ENCODE results near the gene PVALB. TPM values are rescaled to one million over a fixed set of nuclear protein-coding genes. Genes with fewer than 3 reads are reported as not detected.

The PVALB gene
- not detected in 2 replicates for total RNA-seq

GRCh38 chr22:36816636-36817524, at the start of gene PVALB:
Gene PVALB, minus strand, starts transcription at chr22:36817035. Its CDS starts 30 bp downstream, at chr22:36817005.

GRCh38 chr22:36860821-36861659, 44.2 kb upstream of the PVALB start, which contains the start of gene NCF4:
Gene NCF4, plus strand, starts transcription at chr22:36861006. Its CDS starts 166 bp downstream, at chr22:36861172.

GRCh38 chr22:36775964-36776669, 40.7 kb downstream of the PVALB start, which contains the start of gene IFT27:
Gene IFT27, minus strand, starts transcription at chr22:36776119. Its CDS starts 412 bp downstream, at chr22:36775707.

Other genes with a start within 250 kb of the PVALB start
- not detected in 2 replicates for gene CACNG2, start 113.3 kb downstream of the PVALB start, total RNA-seq
- gene IFT27, start 40.9 kb downstream of the PVALB start, total RNA-seq, result 15.9 and 21.0 TPM in 2 replicates
- gene NCF4, start 44.0 kb upstream of the PVALB start, total RNA-seq, result not detected in 2 replicates
- under 0.01 and 0.14 TPM in 2 replicates for gene CSF2RB, start 96.6 kb upstream of the PVALB start, total RNA-seq
- 34.4 and 64.6 TPM in 2 replicates for gene TST, start 202.4 kb upstream of the PVALB start, total RNA-seq
- 88.5 and 172 TPM in 2 replicates for gene MPST, start 202.7 kb upstream of the PVALB start, total RNA-seq
- 47.3 and 55.4 TPM in 2 replicates for gene KCTD17, start 234.7 kb upstream of the PVALB start, total RNA-seq

Data from placental pericyte (primary cell).